GM21723 (cell line): Measurements from ENCODE around the gene ERN1.

Experiments used
- ATAC-seq: cut with Tn5 transposase; IDR thresholded peaks from one replicate; pipeline ENCODE4 v1.9.1; 2021; ENCODE audit warnings: mild to moderate bottlenecking, moderate library complexity; ENCODE audit not compliant: unreplicated experiment

The ERN1 gene

GRCh38 chr17:63993368-63993985 lies 136.5 kb downstream of the ERN1 start:
- no peak for ATAC-seq

- ATAC-seq, result no peak
Measured at GRCh38 chr17:63991611-63992010, 138.3 kb downstream of the ERN1 start.

GRCh38 chr17:63989622-63990345 lies 140.2 kb downstream of the ERN1 start:
- no peak for ATAC-seq
